ENCODE measurements around the gene ASPN.

The ASPN gene

GRCh38 chr9:92503156-92503555 lies 20.9 kb upstream of the ASPN start:
- DNase-seq, result no peak

- DNase-seq, result peak in 1 of 2 experiments; percentile 26
Measured at GRCh38 chr9:92501671-92502393, 19.5 kb upstream of the ASPN start.

- no peak for DNase-seq
Measured at GRCh38 chr9:92500725-92501124, 18.4 kb upstream of the ASPN start.

GRCh38 chr9:92499701-92500100 lies 17.4 kb upstream of the ASPN start:
- no peak for DNase-seq

- no peak for DNase-seq
Measured at GRCh38 chr9:92496396-92497176, 14.3 kb upstream of the ASPN start.

- no peak for DNase-seq
Measured at GRCh38 chr9:92494856-92495255, 12.6 kb upstream of the ASPN start.

GRCh38 chr9:92493749-92494387 lies 11.6 kb upstream of the ASPN start:
- no peak for DNase-seq

- DNase-seq, result no peak
Measured at GRCh38 chr9:92492781-92493401, 10.6 kb upstream of the ASPN start.

- no peak for DNase-seq
Measured at GRCh38 chr9:92488681-92489550, 6.6 kb upstream of the ASPN start.

GRCh38 chr9:92486371-92486770 lies 4.1 kb upstream of the ASPN start:
- no peak for DNase-seq

- DNase-seq, result no peak
Measured at GRCh38 chr9:92484563-92484962, 2.3 kb upstream of the ASPN start.

GRCh38 chr9:92483627-92484545 lies 1.6 kb upstream of the ASPN start:
- no peak for DNase-seq

- DNase-seq, result no peak
Measured at GRCh38 chr9:92482805-92483204, 499 bp upstream of the ASPN start.

- DNase-seq, result no peak
Measured at GRCh38 chr9:92480986-92481633, 1.2 kb downstream of the ASPN start.

GRCh38 chr9:92480291-92480771 lies 2.0 kb downstream of the ASPN start:
- DNase-seq, result no peak

- no peak for DNase-seq
Measured at GRCh38 chr9:92479346-92479745, 3.0 kb downstream of the ASPN start.

GRCh38 chr9:92478783-92479182 lies 3.5 kb downstream of the ASPN start:
- DNase-seq, result no peak

GRCh38 chr9:92476962-92477361 lies 5.3 kb downstream of the ASPN start:
- DNase-seq, result no peak

GRCh38 chr9:92474587-92474986 lies 7.7 kb downstream of the ASPN start:
- DNase-seq, result no peak

- no peak for DNase-seq
Measured at GRCh38 chr9:92468206-92468605, 14.1 kb downstream of the ASPN start.

- DNase-seq, result no peak
Measured at GRCh38 chr9:92467511-92467910, 14.8 kb downstream of the ASPN start.

Measured in activated T-cell treated with anti-CD3 and anti-CD28 coated beads, Interleukin-2, amount 50 U/mL, for 48 hours (primary cell).